GM12878 (cell line): ENCODE data around the gene SFSWAP. TPM values are rescaled to one million over a fixed set of nuclear protein-coding genes. Genes with fewer than 3 reads are reported as not detected.

ENCODE experiments used
- ATAC-seq: fragments of 200-7000 bp; cut with Tn5 transposase; 3 replicates; pipeline ENCODE4 v1.9.1; 2020; ENCODE audit warnings: mild to moderate bottlenecking, moderate library complexity
- BruUV-seq: library from RNA; stranded (reverse); fragments of 400-500 nt; replicated peaks from 2 replicates; lab custom pipeline; 2021; lab: Mats Ljungman, UMichigan
- CTCF ChIA-PET: fragments of 300-600 bp; sonication (Branson Sonifier 250); formaldehyde crosslinking; extraction: SDS; loops from one replicate; lab custom pipeline; 2021; ENCODE audit warnings: inconsistent platforms; lab: Yijun Ruan, JAX
- POLR2A ChIA-PET: fragments of 350-600 bp; formaldehyde crosslinking; extraction: SDS; loops from one replicate; lab custom pipeline; 2021; ENCODE audit warnings: inconsistent platforms; lab: Charles Lee
- RAD21 ChIA-PET: fragments of 300-600 bp; sonication (Branson Sonifier 250); formaldehyde crosslinking; loops from one replicate; lab custom pipeline; 2023; ENCODE audit warnings: antibody characterized with exemption; ENCODE audit not compliant: unreplicated experiment; lab: Charles Lee
- SMC1A ChIA-PET: fragments of 300-600 bp; sonication (Branson Sonifier 250); formaldehyde crosslinking; loops from one replicate; lab custom pipeline; 2023; ENCODE audit not compliant: unreplicated experiment, uncharacterized antibody; lab: Charles Lee
- DNase-seq: peaks from one replicate; pipeline ENCODE4 v3.0.0-alpha.2; 2011; ENCODE audit warnings: low read depth, low spot score
- FAIRE-seq: peaks from 3 replicates; lab custom pipeline; 2011; peaks lifted over from hg19 to GRCh38; lab: Jason Lieb, UNC
- H2AFZ ChIP-seq: 2 replicates; pipeline ENCODE4 v1.6.0; 2011; ENCODE audit warnings: low read depth, low read length, control low read depth; ENCODE audit not compliant: control insufficient read depth
- H3K27ac ChIP-seq: 2 replicates; pipeline ENCODE4 v1.5.1; 2011; ENCODE audit warnings: control low read depth; ENCODE audit not compliant: control insufficient read depth, insufficient read depth
- H3K27me3 ChIP-seq, 2 experiments: replicated peaks in 1 of 2; 2 replicates each; pipeline versions ENCODE4 v1.6.0 to v1.6.1; 2011; ENCODE audit warnings: low read length in 1 of 2; ENCODE audit not compliant: control insufficient read depth in 2 of 2, insufficient read depth in 2 of 2
- H3K36me3 ChIP-seq, 2 experiments: 2 replicates each; pipeline ENCODE4 v1.5.1; 2011; ENCODE audit warnings: low read length in 1 of 2; ENCODE audit not compliant: control insufficient read depth in 2 of 2, insufficient read depth in 2 of 2
- H3K4me1 ChIP-seq: 2 replicates; pipeline ENCODE4 v1.6.1; 2011; ENCODE audit warnings: mild to moderate bottlenecking, low read length, moderate library complexity, mixed read lengths; ENCODE audit not compliant: control insufficient read depth, insufficient read depth
- H3K4me2 ChIP-seq: 2 replicates; pipeline ENCODE4 v1.6.0; 2011; ENCODE audit warnings: control low read depth; ENCODE audit not compliant: control insufficient read depth, insufficient read depth
- H3K4me3 ChIP-seq: fragments of 200-600 bp; sonication (generic); 2 replicates; pipeline ENCODE4 v1.5.1; 2016
- H3K79me2 ChIP-seq: 2 replicates; pipeline ENCODE4 v1.6.0; 2011; ENCODE audit warnings: low read length; ENCODE audit not compliant: control insufficient read depth, insufficient read depth
- H3K9ac ChIP-seq: 2 replicates; pipeline ENCODE4 v1.8.0; 2011; ENCODE audit warnings: low read length, control low read depth, mixed read lengths; ENCODE audit not compliant: control insufficient read depth, insufficient read depth
- H3K9me3 ChIP-seq: replicated peaks from 3 replicates; pipeline ENCODE4 v1.5.1; 2011; ENCODE audit warnings: mild to moderate bottlenecking, low read length; ENCODE audit not compliant: control insufficient read depth, insufficient read depth
- H4K20me1 ChIP-seq: 2 replicates; pipeline ENCODE4 v1.6.0; 2011; ENCODE audit not compliant: control insufficient read depth, insufficient read depth
- CBFB ChIP-seq: IDR thresholded peaks from 2 replicates; pipeline ENCODE4 v1.6.1; 2016; ENCODE audit warnings: antibody characterized with exemption, low read depth
- KAT2A ChIP-seq: conservative IDR thresholded peaks from 2 replicates; pipeline ENCODE4 v1.6.1; 2011; ENCODE audit warnings: low read depth, low read length; ENCODE audit not compliant: control insufficient read depth
- MYB ChIP-seq: fragments of 150-350 bp; IDR thresholded peaks from 2 replicates; pipeline ENCODE4 v1.6.1; 2014; ENCODE audit warnings: mild to moderate bottlenecking, low read depth, low read length, borderline replicate concordance
- RBBP5 ChIP-seq: fragments of 200-600 bp; sonication (generic); conservative IDR thresholded peaks from 2 replicates; pipeline ENCODE4 v1.6.1; 2016
- RFX5 ChIP-seq: IDR thresholded peaks from 2 replicates; pipeline ENCODE4 v1.6.1; 2011; ENCODE audit warnings: low read depth, low read length, improper control_type of control experiment
- STAT3 ChIP-seq: IDR thresholded peaks from 2 replicates; pipeline ENCODE4 v1.6.1; 2011; ENCODE audit warnings: low read depth, low read length, improper control_type of control experiment
- TCF3 ChIP-seq: IDR thresholded peaks from 2 replicates; pipeline ENCODE4 v1.6.1; 2012; ENCODE audit warnings: low read depth, mild to moderate bottlenecking, low read length, borderline replicate concordance; ENCODE audit not compliant: insufficient read depth
- ZNF384 ChIP-seq: IDR thresholded peaks from 2 replicates; pipeline ENCODE4 v1.6.1; 2012; ENCODE audit warnings: low read depth, mild to moderate bottlenecking, low read length, improper control_type of control experiment, borderline replicate concordance
- WGBS: methylation state at CpG from one replicate; pipeline ENCODE4 v1.1.6; 2016; ENCODE audit warnings: low lambda C conversion rate; ENCODE audit not compliant: insufficient replicate concordance, insufficient coverage; ENCODE audit errors: missing lambda C conversion rate; 5-methylcytosine and 5-hydroxymethylcytosine counted together
- in situ Hi-C: fragments of 300-500 bp; cut with MboI; formaldehyde crosslinking; loops from 9 replicates; pipeline ENCODE4 v1.14.3; 2018; ENCODE audit warnings: mixed read lengths
- intact Hi-C: fragments of 100-400 bp; cut with micrococcal nuclease; formaldehyde crosslinking; loops from one replicate; pipeline ENCODE4 v1.14.2; 2022; ENCODE audit not compliant: unreplicated experiment
- polyA plus RNA-seq, 11 experiments: library from polyadenylated mRNA; depleted of rRNA in 4 of 11; unstranded in 6 of 11; stranded (reverse) in 5 of 11; fragments of >200 nt; fragmentation: Nextera tagmentation in 4 of 11; fragmentation: Illumina TruSeq in 1 of 11; extraction: Ambion mirVana in 4 of 11; extraction: Trizol in 1 of 11; gene quantifications; 1 replicate in 1 of 11; 2 replicates in 10 of 11; pipeline versions ENCODE4 v1.2.1 to v1.2.3, GENCODE V29; 2011 to 2016; ENCODE audit warnings: inconsistent platforms in 2 of 11, missing spikeins in 2 of 11, low read depth in 1 of 11
- total RNA-seq, 4 experiments: library from RNA; depleted of rRNA in 3 of 4; stranded (reverse); fragments of >200 nt in 3 of 4; fragmentation: Illumina TruSeq in 1 of 4; extraction: Trizol in 1 of 4; gene quantifications; 2 replicates each; pipeline versions ENCODE4 v1.2.1 to v1.2.3, GENCODE V29; 2013 to 2021
- TF ChIP-seq, protein P1 (sequence below): IDR thresholded peaks from 2 replicates; pipeline ENCODE4 v1.6.1; 2012; ENCODE audit warnings: mild to moderate bottlenecking, low read depth, low read length
- TF ChIP-seq, protein P2 (sequence below): fragments of 450-650 bp; IDR thresholded peaks from 2 replicates; pipeline ENCODE4 v1.6.1; 2017; ENCODE audit warnings: low read depth, mild to moderate bottlenecking, moderate library complexity
- TF ChIP-seq, protein P3 (sequence below): fragments of 450-650 bp; formaldehyde crosslinking; IDR thresholded peaks from 2 replicates; pipeline ENCODE4 v1.4.0; 2020; ENCODE audit warnings: mild to moderate bottlenecking, moderate library complexity

The SFSWAP gene
- total and polyA plus RNA-seq, 10 of the 15 experiments (the other 5 are each of a cell fraction or from before 2014, with no cell fraction given) = 1.8 to 48.6 (median 25.0) TPM

DNA sequence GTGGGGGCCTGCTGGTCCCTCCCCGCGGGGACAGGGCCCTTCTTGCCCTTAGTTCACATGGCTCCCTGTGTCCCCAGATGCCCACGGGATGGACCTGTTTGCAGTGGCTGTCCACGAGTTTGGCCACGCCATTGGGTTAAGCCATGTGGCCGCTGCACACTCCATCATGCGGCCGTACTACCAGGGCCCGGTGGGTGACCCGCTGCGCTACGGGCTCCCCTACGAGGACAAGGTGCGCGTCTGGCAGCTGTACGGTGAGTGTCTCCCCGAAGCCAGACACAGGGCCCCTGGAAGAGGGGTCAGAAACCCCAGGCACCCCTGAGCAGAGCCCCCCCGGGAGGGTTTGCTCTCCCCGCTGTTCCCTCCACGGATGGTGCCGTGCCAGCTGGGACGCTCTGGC lies 130.7 kb downstream of the SFSWAP start:
- POLR2A ChIA-PET = no interaction called here
- FAIRE-seq = no peak

DNA sequence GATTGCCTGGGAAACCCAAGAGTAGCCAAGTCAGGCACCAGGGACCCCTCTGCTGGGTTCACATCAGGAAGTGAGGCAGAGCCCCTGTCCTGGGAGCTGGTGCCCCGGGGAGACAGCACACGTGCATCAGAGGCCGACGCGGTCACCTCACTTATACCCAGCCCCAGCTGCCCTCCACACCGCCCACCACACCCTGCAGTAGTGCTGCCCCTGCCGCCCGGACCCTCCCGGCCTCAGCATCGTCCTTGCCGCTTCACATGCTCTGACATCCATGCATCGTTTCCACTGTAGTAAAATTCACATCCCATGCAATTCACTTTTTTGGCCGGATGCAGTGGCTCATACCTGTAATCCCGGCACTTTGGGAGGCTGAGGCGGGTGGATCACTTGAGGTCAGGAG lies 131.3 kb downstream of the SFSWAP start:
- FAIRE-seq (no peak), DNase-seq (no peak), ATAC-seq (no peak)
- H3K4me3 ChIP-seq = no peak overlapping the region
- H3K4me1 ChIP-seq = no peaks in the 10 kb centered on the region
- in situ Hi-C loops (no loop called here), intact Hi-C loops (no loop called here)
- SMC1A ChIA-PET = no interaction called here
- H3K9me3 ChIP-seq = no peaks in the 10 kb centered on the region
- no peak overlapping the region for H3K4me2 ChIP-seq
- no peaks in the 10 kb centered on the region for H3K36me3 ChIP-seq
- no peak overlapping the region for H3K27ac ChIP-seq
- H3K79me2 ChIP-seq = no peaks in the 10 kb centered on the region
- POLR2A ChIA-PET = no interaction called here
- no peak overlapping the region for H2AFZ ChIP-seq
- no TSS peak for BruUV-seq
- no peak overlapping the region for H3K9ac ChIP-seq
- H4K20me1 ChIP-seq = no peaks in the 10 kb centered on the region
- RAD21 ChIA-PET = no interaction called here
- CTCF ChIA-PET = no interaction called here
- no peaks in the 10 kb centered on the region for H3K27me3 ChIP-seq
- WGBS = 67% methylated on average over 15 of the region's 15 CpGs
- TF ChIP-seq ZNF384 = no peak
- no peak for TF ChIP-seq STAT3
- TF ChIP-seq, protein P1, sequence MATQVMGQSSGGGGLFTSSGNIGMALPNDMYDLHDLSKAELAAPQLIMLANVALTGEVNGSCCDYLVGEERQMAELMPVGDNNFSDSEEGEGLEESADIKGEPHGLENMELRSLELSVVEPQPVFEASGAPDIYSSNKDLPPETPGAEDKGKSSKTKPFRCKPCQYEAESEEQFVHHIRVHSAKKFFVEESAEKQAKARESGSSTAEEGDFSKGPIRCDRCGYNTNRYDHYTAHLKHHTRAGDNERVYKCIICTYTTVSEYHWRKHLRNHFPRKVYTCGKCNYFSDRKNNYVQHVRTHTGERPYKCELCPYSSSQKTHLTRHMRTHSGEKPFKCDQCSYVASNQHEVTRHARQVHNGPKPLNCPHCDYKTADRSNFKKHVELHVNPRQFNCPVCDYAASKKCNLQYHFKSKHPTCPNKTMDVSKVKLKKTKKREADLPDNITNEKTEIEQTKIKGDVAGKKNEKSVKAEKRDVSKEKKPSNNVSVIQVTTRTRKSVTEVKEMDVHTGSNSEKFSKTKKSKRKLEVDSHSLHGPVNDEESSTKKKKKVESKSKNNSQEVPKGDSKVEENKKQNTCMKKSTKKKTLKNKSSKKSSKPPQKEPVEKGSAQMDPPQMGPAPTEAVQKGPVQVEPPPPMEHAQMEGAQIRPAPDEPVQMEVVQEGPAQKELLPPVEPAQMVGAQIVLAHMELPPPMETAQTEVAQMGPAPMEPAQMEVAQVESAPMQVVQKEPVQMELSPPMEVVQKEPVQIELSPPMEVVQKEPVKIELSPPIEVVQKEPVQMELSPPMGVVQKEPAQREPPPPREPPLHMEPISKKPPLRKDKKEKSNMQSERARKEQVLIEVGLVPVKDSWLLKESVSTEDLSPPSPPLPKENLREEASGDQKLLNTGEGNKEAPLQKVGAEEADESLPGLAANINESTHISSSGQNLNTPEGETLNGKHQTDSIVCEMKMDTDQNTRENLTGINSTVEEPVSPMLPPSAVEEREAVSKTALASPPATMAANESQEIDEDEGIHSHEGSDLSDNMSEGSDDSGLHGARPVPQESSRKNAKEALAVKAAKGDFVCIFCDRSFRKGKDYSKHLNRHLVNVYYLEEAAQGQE = no peak
- TF ChIP-seq, protein P2, sequence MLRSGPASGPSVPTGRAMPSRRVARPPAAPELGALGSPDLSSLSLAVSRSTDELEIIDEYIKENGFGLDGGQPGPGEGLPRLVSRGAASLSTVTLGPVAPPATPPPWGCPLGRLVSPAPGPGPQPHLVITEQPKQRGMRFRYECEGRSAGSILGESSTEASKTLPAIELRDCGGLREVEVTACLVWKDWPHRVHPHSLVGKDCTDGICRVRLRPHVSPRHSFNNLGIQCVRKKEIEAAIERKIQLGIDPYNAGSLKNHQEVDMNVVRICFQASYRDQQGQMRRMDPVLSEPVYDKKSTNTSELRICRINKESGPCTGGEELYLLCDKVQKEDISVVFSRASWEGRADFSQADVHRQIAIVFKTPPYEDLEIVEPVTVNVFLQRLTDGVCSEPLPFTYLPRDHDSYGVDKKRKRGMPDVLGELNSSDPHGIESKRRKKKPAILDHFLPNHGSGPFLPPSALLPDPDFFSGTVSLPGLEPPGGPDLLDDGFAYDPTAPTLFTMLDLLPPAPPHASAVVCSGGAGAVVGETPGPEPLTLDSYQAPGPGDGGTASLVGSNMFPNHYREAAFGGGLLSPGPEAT = no peak
- TF ChIP-seq, protein P3, sequence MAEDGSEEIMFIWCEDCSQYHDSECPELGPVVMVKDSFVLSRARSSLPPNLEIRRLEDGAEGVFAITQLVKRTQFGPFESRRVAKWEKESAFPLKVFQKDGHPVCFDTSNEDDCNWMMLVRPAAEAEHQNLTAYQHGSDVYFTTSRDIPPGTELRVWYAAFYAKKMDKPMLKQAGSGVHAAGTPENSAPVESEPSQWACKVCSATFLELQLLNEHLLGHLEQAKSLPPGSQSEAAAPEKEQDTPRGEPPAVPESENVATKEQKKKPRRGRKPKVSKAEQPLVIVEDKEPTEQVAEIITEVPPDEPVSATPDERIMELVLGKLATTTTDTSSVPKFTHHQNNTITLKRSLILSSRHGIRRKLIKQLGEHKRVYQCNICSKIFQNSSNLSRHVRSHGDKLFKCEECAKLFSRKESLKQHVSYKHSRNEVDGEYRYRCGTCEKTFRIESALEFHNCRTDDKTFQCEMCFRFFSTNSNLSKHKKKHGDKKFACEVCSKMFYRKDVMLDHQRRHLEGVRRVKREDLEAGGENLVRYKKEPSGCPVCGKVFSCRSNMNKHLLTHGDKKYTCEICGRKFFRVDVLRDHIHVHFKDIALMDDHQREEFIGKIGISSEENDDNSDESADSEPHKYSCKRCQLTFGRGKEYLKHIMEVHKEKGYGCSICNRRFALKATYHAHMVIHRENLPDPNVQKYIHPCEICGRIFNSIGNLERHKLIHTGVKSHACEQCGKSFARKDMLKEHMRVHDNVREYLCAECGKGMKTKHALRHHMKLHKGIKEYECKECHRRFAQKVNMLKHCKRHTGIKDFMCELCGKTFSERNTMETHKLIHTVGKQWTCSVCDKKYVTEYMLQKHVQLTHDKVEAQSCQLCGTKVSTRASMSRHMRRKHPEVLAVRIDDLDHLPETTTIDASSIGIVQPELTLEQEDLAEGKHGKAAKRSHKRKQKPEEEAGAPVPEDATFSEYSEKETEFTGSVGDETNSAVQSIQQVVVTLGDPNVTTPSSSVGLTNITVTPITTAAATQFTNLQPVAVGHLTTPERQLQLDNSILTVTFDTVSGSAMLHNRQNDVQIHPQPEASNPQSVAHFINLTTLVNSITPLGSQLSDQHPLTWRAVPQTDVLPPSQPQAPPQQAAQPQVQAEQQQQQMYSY (CRISPR knock-in tag) = no peak
- TF ChIP-seq TCF3 = no peak

More for the DNA sequence above, 130.7 kb downstream of the SFSWAP start:
- RAD21 ChIA-PET = no interaction called here
- H3K4me1 ChIP-seq = no peaks in the 10 kb centered on the region
- H2AFZ ChIP-seq = no peak overlapping the region
- no peak for ATAC-seq
- no peak overlapping the region for H3K4me3 ChIP-seq
- no peak overlapping the region for H3K9ac ChIP-seq
- no peak overlapping the region for H3K27ac ChIP-seq
- intact Hi-C loops = no loop called here
- no peaks in the 10 kb centered on the region for H4K20me1 ChIP-seq
- no peak for TF ChIP-seq CBFB
- TF ChIP-seq RBBP5 = no peak
- no peak for TF ChIP-seq RFX5
- TF ChIP-seq MYB = no peak
- no peak for TF ChIP-seq KAT2A
- in situ Hi-C loops = no loop called here
- H3K9me3 ChIP-seq = no peaks in the 10 kb centered on the region
- no peaks in the 10 kb centered on the region for H3K79me2 ChIP-seq
- SMC1A ChIA-PET = no interaction called here
- no peak overlapping the region for H3K4me2 ChIP-seq
- no peaks in the 10 kb centered on the region for H3K36me3 ChIP-seq
- no TSS peak for BruUV-seq
- no peak for DNase-seq
- H3K27me3 ChIP-seq = no peaks in the 10 kb centered on the region
- 72% methylated on average over 22 of the region's 22 CpGs for WGBS
- CTCF ChIA-PET = no interaction called here
